HG03103 (cell line): ENCODE measurements around the gene ALOX12.
"Not testable (repeated sequence)": the region's sequence is repeated elsewhere in the genome, so short reads cannot be mapped to it uniquely, and the experiment has no call there.

ENCODE experiments used
- ATAC-seq: cut with Tn5 transposase; IDR thresholded peaks from one replicate; pipeline ENCODE4 v1.9.1; 2021; ENCODE audit warnings: low read depth; ENCODE audit not compliant: unreplicated experiment

Gene ALOX12

DNA sequence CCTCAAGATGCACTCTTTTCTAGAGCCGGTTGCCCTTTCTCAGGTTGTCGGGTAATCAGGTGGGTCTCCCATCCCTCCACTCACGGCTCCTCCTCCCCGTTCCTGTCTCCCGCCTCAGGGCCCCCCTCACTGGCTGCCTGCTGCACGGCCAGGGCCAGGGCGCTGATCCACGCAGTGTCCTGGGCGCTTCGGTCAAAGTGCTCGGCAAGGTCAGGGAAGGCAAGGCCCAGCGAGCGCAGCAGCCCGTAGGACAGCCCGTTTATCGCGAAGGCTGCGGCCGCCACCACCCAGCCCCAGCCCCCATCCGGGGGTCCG, 47.3 kb downstream of the ALOX12 start:
- ATAC-seq: no peak

DNA sequence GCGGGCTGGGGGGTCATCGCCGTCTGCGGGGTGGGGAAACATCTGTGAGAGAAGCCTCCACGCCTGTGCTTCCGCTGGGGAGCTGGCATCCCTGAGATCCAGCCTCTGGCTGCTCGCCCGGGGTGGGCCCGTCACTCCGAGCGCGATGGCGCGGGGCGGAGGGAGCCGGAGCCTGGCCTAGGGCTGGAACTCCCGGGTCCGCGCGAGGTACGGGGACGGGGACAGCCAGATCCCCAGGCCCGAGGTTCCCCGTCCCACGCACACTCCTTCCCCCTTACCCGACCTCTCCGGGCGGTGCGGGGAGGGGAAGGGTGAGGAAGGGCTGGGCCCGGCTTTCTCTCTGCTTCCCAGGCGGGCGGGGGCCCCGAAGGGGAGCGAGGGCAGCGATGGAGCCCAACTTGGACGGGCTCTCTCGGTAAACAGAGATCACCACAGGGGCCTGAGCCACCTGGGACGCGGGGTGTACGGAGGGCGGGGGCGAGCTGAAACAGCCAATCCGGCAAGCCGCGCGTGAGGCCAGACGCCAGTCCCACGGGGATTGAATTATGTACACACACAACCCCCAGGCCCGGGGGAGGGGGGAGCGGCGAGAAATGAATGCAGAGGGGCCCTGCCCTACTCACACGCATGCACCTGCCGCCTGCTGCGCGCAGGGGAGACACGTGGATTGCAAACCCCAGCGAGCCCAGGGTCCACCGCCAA, 47.8 kb downstream of the ALOX12 start, which contains the start of gene SLC16A11:
SLC16A11 (minus strand) TSS at position 596 of the 702 bp plus-strand sequence; CDS start at position 17, 579 bp downstream.
- ATAC-seq: no peak

DNA sequence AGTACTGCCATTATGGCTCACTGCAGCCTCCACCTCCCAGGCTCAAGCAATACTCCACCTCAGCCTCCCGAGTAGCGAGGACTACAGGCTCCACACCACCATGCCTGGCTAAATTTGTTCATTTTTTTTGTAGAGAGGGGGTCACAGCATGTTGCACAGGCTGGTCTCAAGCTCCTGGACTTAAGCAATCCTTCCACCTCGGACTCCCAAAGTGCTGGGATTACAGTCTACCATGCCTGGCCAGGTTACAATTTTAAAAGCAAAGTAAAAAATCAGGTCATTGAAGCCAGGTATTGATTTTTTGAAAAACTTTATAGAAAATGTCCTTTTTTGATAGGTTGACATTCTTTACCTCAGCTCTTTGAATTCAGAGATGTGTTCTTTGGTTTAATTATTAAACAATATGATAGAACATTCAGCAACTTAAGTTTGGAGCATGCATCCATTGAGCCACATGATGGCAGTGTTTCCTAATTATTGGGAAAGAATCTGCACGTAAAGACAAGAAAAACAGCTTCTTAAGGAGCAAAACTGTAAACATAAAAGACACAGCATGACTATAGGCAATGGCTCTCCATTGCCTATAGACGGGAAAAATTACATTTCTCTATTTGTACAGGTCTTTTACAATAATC, 49.8 kb downstream of the ALOX12 start:
- ATAC-seq: no peak

DNA sequence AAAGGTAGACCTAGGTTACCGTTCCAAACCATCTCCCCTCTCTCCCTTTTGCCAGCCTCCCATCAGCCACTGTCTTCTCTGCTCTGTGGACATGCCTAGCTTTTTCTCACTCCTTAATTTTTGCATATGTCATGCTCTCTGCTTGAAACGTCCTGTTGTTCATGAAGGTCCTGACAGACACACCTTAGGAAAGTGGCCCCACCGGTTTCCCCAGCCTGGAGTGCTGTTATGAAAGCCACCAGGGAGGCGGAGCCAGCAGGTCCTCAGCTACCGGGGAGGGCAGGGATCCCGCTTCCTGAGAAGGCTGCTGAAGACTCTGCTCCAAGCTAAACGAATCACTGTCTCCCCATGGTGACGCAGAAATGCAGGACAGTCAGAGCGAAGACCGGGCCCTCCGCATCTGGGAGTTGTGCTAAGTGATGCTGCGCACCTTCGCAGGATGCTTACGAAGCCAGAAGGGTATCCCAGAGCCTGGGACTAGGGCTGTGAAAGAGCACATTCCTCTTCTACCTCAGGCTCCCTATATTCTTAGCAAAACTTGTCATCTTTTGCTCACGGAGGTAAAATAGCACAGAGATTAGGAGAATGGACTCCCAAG, 50.4 kb downstream of the ALOX12 start:
- ATAC-seq: no peak

DNA sequence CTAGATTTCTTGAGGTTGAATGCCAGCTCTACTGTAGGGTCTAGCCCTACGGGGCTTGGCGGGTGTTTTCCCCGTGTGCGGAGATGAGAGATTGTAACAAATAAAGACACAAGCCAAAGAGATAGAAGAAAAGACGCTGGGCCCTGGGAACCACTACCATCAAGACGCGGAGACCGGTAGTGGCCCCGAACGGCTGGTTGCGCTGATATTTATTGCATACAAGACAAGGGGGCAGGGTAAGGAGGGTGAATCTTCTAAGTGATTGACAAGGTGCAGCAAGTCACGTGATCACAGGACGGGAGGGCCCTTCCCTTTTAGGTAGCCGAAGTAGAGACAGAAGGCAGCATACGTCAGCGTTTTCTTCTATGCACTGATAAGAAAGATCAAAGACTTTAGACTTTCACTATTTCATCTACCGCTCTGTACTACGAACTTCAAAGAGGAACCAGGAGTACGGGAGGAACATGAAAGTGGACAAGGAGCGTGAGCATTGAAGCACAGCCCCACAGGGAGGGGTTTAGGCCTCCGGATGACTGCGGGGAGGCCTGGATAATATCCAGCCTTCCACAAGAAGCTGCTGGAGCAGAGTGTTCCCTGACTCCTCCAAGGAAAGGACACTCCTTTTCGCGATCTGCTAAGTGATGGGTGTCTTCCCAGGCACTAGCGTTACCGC, 51.0 kb downstream of the ALOX12 start:
- ATAC-seq: not testable (repeated sequence)

DNA sequence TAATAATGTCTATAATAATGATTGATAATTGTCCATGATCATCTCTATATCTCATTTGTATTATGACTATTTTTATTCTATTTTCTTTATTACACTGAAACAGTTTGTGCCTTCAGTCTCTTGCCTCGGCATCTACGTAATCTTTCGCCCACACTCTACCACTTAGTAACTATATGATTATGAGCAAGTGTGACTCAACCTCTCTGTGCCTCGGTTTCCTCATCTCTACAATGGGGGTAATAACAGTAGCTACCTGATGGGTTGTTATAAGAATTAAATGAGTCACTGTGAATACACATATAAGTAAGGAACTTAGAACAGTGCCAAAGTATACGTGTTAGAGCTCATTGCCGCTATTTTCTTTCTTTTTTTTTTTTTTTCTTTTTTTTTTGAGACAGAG, 51.7 kb downstream of the ALOX12 start:
- ATAC-seq: no peak

DNA sequence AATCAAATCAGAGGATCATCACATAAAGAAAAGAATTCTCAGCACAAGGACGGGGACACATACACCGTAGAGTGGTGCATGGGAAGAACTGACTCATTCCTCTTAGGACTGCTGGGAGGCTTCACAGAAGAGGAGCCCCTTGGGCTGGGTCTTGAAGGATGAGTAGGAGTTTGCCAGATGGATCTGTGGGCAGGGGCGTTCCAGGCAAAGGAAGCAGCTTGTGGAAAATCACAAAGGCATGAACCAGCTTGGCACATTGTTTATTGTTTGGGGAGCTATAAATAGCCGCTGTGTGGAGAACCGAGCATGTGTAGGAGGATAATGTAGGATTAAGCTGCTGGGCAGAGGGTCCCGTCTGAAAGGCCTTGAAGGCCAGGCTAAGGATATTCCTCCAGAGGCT, 53.1 kb downstream of the ALOX12 start:
- ATAC-seq: no peak

DNA sequence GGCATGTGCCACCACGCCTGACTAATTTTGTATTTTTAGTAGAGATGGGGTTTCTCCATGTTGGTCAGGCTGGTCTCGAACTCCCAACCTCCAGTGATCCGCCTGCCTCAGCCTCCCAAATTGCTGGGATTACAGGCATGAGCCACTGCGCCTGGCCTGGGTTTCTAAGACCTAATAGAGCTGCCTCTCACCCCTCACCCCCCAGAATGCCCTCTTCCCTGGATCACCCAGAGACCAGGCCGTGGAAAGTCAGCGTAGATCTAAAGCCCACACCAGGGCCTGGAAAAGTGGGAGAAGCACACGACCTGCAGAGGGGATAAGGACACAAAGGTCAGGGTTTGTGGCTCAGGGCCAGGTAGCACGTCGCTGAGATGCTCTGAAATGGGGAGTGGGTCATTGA, 54.7 kb downstream of the ALOX12 start:
- not testable (repeated sequence) for ATAC-seq

DNA sequence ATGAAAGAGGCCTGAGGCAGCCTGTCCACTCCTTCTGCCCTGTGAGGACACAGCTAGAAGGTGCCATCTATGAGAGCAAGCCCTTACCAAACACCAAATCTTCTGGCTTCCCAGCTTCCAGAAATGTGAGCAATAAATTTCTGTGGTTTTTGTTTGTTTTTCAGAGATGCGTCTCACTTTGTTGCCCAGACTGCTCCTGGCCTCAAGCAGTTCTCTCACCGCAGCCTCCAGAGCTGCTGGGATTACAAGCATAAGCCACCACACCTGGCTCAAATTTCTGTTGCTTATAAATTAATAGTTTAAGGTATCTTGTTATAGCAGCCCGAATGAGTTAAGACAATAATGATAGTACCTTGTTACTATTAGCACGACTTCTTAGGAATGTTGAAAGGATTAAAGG, 60.5 kb downstream of the ALOX12 start:
- ATAC-seq: no peak

DNA sequence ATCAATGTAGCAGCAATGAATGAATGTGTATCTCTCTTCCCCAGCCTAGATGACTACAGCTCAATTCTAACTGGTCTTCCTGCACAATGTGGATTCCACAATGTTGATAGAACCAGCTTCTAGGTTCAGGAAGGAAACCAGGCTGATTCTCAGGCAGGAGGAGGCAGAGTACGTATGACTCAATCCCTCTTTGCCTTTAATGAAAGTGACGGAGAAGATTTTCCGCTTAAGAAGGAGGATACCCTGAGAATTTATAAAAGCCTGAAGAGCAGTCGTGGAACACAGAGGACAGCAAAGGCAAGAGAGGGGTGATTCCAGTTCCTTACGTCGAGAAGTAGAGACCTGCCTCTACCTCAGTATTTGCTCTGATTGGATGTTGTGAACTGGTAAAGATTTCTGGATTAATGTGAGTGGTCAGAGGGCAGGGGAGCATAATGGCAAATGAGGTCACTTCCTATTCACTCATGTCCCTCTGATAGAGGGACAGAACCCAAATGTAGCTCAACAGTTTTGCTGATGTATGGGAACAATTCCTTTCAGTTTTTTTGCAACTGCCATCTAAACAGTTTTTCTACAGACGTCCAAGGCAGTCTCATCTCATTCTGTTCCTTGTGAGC, 63.1 kb downstream of the ALOX12 start:
- ATAC-seq: no peak
